HG03045 (cell line): Measurements from ENCODE around the gene C9orf85.
"Not testable (repeated sequence)": the region's sequence is repeated elsewhere in the genome, so short reads cannot be mapped to it uniquely, and the experiment has no call there.

Experiments
- ATAC-seq: cut with Tn5 transposase; IDR thresholded peaks from one replicate; pipeline ENCODE4 v1.9.1; 2021; ENCODE audit warnings: mild to moderate bottlenecking, moderate library complexity; ENCODE audit not compliant: unreplicated experiment

Gene C9orf85

GRCh38 chr9:71987471-71988371 is 76.3 kb downstream of the C9orf85 start:
- ATAC-seq: no peak

GRCh38 chr9:71990466-71990865 is 79.0 kb downstream of the C9orf85 start:
- ATAC-seq: no peak

- ATAC-seq: no peak
Measured at GRCh38 chr9:72005451-72005850, 94.0 kb downstream of the C9orf85 start.

- ATAC-seq: no peak
Measured at GRCh38 chr9:72006501-72006900, 95.1 kb downstream of the C9orf85 start.

- ATAC-seq: not testable (repeated sequence)
Measured at GRCh38 chr9:72007726-72008125, 96.3 kb downstream of the C9orf85 start.

GRCh38 chr9:72012646-72013045 is 101.2 kb downstream of the C9orf85 start:
- ATAC-seq: no peak

GRCh38 chr9:72013292-72013760 is 101.9 kb downstream of the C9orf85 start:
- no peak for ATAC-seq

- no peak for ATAC-seq
Measured at GRCh38 chr9:72022841-72023240, 111.4 kb downstream of the C9orf85 start.
